HEK293 (cell line): Measurements from ENCODE around the gene NHLRC2.
"Not testable (repeated sequence)": the region's sequence is repeated elsewhere in the genome, so short reads cannot be mapped to it uniquely, and the experiment has no call there.

Experiments used
- CTCF ChIA-PET: fragments of 350-600 bp; formaldehyde crosslinking; extraction: SDS; loops from one replicate; lab custom pipeline; 2021; ENCODE audit warnings: antibody characterized with exemption; lab: Yijun Ruan, JAX
- POLR2A ChIA-PET: fragments of 300-600 bp; formaldehyde crosslinking; extraction: SDS; loops from one replicate; lab custom pipeline; 2020; ENCODE audit warnings: antibody characterized with exemption, inconsistent platforms; lab: Yijun Ruan, JAX
- H3K27ac ChIP-seq: fragments of 200-500 bp; sonication (Bioruptor generic); 2 replicates; pipeline ENCODE4 v1.5.1; 2014; ENCODE audit warnings: low read depth, low read length, control low read depth, inconsistent platforms; ENCODE audit errors: extremely low read depth
- H3K36me3 ChIP-seq, 2 experiments: fragments of 200-500 bp in 1 of 2; sonication (Bioruptor generic) in 1 of 2; 1 replicate in 1 of 2; 2 replicates in 1 of 2; pipeline ENCODE4 v1.5.1; 2014 to 2017; ENCODE audit warnings: inconsistent platforms in 2 of 2, low read length in 2 of 2; ENCODE audit not compliant: control insufficient read depth in 2 of 2, insufficient read depth in 1 of 2
- H3K4me1 ChIP-seq: fragments of 200-500 bp; sonication (Bioruptor generic); 2 replicates; pipeline ENCODE4 v1.5.1; 2014; ENCODE audit warnings: mild to moderate bottlenecking, low read length, inconsistent platforms; ENCODE audit not compliant: control insufficient read depth, insufficient read depth
- H3K4me3 ChIP-seq: 2 replicates; pipeline ENCODE4 v1.5.1; 2011; ENCODE audit warnings: low read depth, mild to moderate bottlenecking, control low read depth, low read length, moderate library complexity
- H3K9me3 ChIP-seq: fragments of 200-500 bp; sonication (Bioruptor generic); 2 replicates; pipeline ENCODE4 v1.5.1; 2014; ENCODE audit warnings: low read depth, low read length, inconsistent platforms; ENCODE audit not compliant: control insufficient read depth, insufficient read depth
- EGR2 ChIP-seq: fragments of 450-650 bp; formaldehyde crosslinking; IDR thresholded peaks from 2 replicates; pipeline ENCODE4 v1.5.1; 2016; ENCODE audit warnings: low read depth, missing biosample characterization, missing genetic modification characterization
- FEZF1 ChIP-seq: fragments of 450-650 bp; formaldehyde crosslinking; IDR thresholded peaks from 2 replicates; pipeline ENCODE4 v1.5.1; 2016; ENCODE audit warnings: missing biosample characterization, missing genetic modification characterization
- HOXD13 ChIP-seq: sonication (generic); formaldehyde crosslinking; IDR thresholded peaks from 2 replicates; pipeline ENCODE4 v1.8.0; 2022; ENCODE audit warnings: missing genetic modification reagents, borderline replicate concordance
- OSR2 ChIP-seq: fragments of 450-650 bp; formaldehyde crosslinking; IDR thresholded peaks from 2 replicates; pipeline ENCODE4 v1.5.1; 2016; ENCODE audit warnings: missing biosample characterization, missing genetic modification characterization
- PRDM4 ChIP-seq: fragments of 450-650 bp; formaldehyde crosslinking; IDR thresholded peaks from 2 replicates; pipeline ENCODE4 v1.5.1; 2017; ENCODE audit warnings: missing biosample characterization, missing genetic modification characterization
- TSHZ1 ChIP-seq: fragments of 450-650 bp; formaldehyde crosslinking; IDR thresholded peaks from 2 replicates; pipeline ENCODE4 v1.5.1; 2016; ENCODE audit warnings: missing biosample characterization, missing genetic modification characterization, borderline replicate concordance
- ZBTB7A ChIP-seq: fragments of 450-650 bp; formaldehyde crosslinking; IDR thresholded peaks from 2 replicates; pipeline ENCODE4 v1.5.1; 2016; ENCODE audit warnings: low read depth, missing biosample characterization, missing genetic modification characterization
- ZFP3 ChIP-seq: fragments of 450-650 bp; formaldehyde crosslinking; IDR thresholded peaks from 2 replicates; pipeline ENCODE4 v1.5.1; 2016; ENCODE audit warnings: low read depth, missing biosample characterization, missing genetic modification characterization
- ZNF10 ChIP-seq: fragments of 450-650 bp; formaldehyde crosslinking; IDR thresholded peaks from 2 replicates; pipeline ENCODE4 v1.5.1; 2017; ENCODE audit warnings: missing biosample characterization, missing genetic modification characterization
- ZNF138 ChIP-seq: fragments of 450-650 bp; formaldehyde crosslinking; IDR thresholded peaks from 2 replicates; pipeline ENCODE4 v1.5.1; 2016; ENCODE audit warnings: missing biosample characterization, missing genetic modification characterization, borderline replicate concordance
- ZNF23 ChIP-seq: fragments of 450-650 bp; formaldehyde crosslinking; IDR thresholded peaks from 2 replicates; pipeline ENCODE4 v1.5.1; 2016; ENCODE audit warnings: missing biosample characterization, missing genetic modification characterization, borderline replicate concordance
- ZNF335 ChIP-seq: fragments of 450-650 bp; formaldehyde crosslinking; conservative IDR thresholded peaks from 2 replicates; pipeline ENCODE4 v1.5.1; 2016; ENCODE audit warnings: missing biosample characterization, missing genetic modification characterization
- ZNF416 ChIP-seq: fragments of 450-650 bp; formaldehyde crosslinking; IDR thresholded peaks from 2 replicates; pipeline ENCODE4 v1.5.1; 2016; ENCODE audit warnings: missing biosample characterization, missing genetic modification characterization
- ZNF571 ChIP-seq: fragments of 450-650 bp; formaldehyde crosslinking; IDR thresholded peaks from 2 replicates; pipeline ENCODE4 v1.5.0; 2017; ENCODE audit warnings: missing biosample characterization, missing genetic modification characterization
- ZNF624 ChIP-seq: fragments of 450-650 bp; formaldehyde crosslinking; IDR thresholded peaks from 2 replicates; pipeline ENCODE4 v1.5.1; 2017; ENCODE audit warnings: missing biosample characterization, missing genetic modification characterization
- ZNF639 ChIP-seq: fragments of 450-650 bp; formaldehyde crosslinking; IDR thresholded peaks from 2 replicates; pipeline ENCODE4 v1.5.1; 2016; ENCODE audit warnings: missing biosample characterization, missing genetic modification characterization
- ZNF704 ChIP-seq: fragments of 450-650 bp; formaldehyde crosslinking; IDR thresholded peaks from 2 replicates; pipeline ENCODE4 v1.5.1; 2016; ENCODE audit warnings: missing biosample characterization, missing genetic modification characterization
- ZSCAN5A ChIP-seq: fragments of 450-650 bp; formaldehyde crosslinking; IDR thresholded peaks from 2 replicates; pipeline ENCODE4 v1.5.1; 2016; ENCODE audit warnings: missing biosample characterization, missing genetic modification characterization
- ZXDB ChIP-seq: fragments of 450-650 bp; formaldehyde crosslinking; IDR thresholded peaks from 2 replicates; pipeline ENCODE4 v1.5.1; 2016; ENCODE audit warnings: missing biosample characterization, missing genetic modification characterization

Gene NHLRC2

GRCh38 chr10:113937756-113938155 is 83.3 kb downstream of the NHLRC2 start (continued):
- TF ChIP-seq PRDM4 (no peak), ZNF335 (no peak), ZNF639 (tag by site-specific recombination) (no peak), ZNF416 (tag by site-specific recombination) (no peak), ZNF624 (tag by site-specific recombination) (no peak)
- TF ChIP-seq, all 188 proteins: peak for 0

GRCh38 chr10:113939212-113939860 is 84.9 kb downstream of the NHLRC2 start:
- Histone ChIP-seq H3K4me3 (no peak overlapping the region), H3K27ac (no peak overlapping the region), H3K4me1 (no peaks in the 10 kb centered on the region), H3K36me3 (no peaks in the 10 kb centered on the region), H3K9me3 (no peaks in the 10 kb centered on the region)
- ChIA-PET CTCF (no interaction called here), POLR2A (no interaction called here)
- TF ChIP-seq EGR2 (tag by site-specific recombination) (no peak), ZNF10 (tag by site-specific recombination) (peak; percentile 85), FEZF1 (no peak), ZNF571 (no peak), ZNF138 (no peak), ZSCAN5A (tag by site-specific recombination) (no peak), TSHZ1 (tag by site-specific recombination) (no peak)
- TF ChIP-seq, all 188 proteins: peak for 1

- no peak overlapping the region for H3K4me3 ChIP-seq
- H3K4me1 ChIP-seq, result no peaks in the 10 kb centered on the region
- H3K36me3 ChIP-seq, result no peaks in the 10 kb centered on the region
- no peak for TF ChIP-seq ZNF23 (tag by site-specific recombination)
- TF ChIP-seq ZBTB7A (tag by site-specific recombination), result no peak
- no peak for TF ChIP-seq ZFP3
- TF ChIP-seq HOXD13 (CRISPR knock-in tag), result no peak
- no peak for TF ChIP-seq ZXDB (tag by site-specific recombination)
- TF ChIP-seq OSR2, result no peak
- TF ChIP-seq ZNF704 (tag by site-specific recombination), result no peak
- no peak overlapping the region for H3K27ac ChIP-seq
- ChIA-PET POLR2A (no interaction called here), CTCF (no interaction called here)
- H3K9me3 ChIP-seq, result no peaks in the 10 kb centered on the region
Measured at GRCh38 chr10:113941140-113941539, 86.7 kb downstream of the NHLRC2 start.

- H3K4me1 ChIP-seq, H3K36me3 ChIP-seq, H3K27ac ChIP-seq, H3K9me3 ChIP-seq, H3K4me3 ChIP-seq: not testable (repeated sequence)
- POLR2A ChIA-PET, result interaction anchor here (0.7 kb wide), 1 partner anchor 21 kb away, joined by 3 read pairs; no protein-coding TSS in a partner anchor
- CTCF ChIA-PET, result interaction anchor here (0.6 to 0.7 kb wide), 2 partner anchors 11 to 33 kb away, joined by 3 to 4 read pairs; no protein-coding TSS in a partner anchor
Measured at GRCh38 chr10:113943196-113943595, 88.7 kb downstream of the NHLRC2 start.
